NT2/D1 (cell line): Measurements from ENCODE around the gene TMEM126B.

ENCODE experiments used
- DNase-seq: peaks from one replicate; pipeline ENCODE4 v3.0.0-alpha.2; 2011; ENCODE audit warnings: low read depth, low spot score
- H3K27me3 ChIP-seq: 2 replicates; pipeline ENCODE4 v1.6.0; 2011; ENCODE audit warnings: mild to moderate bottlenecking; ENCODE audit not compliant: insufficient read length, insufficient read depth
- H3K36me3 ChIP-seq: 2 replicates; pipeline ENCODE4 v1.6.1; 2011; ENCODE audit warnings: mild to moderate bottlenecking, low read length, mixed read lengths; ENCODE audit not compliant: insufficient read depth, insufficient read length
- H3K4me1 ChIP-seq: 2 replicates; pipeline ENCODE4 v1.5.1; 2011; ENCODE audit not compliant: insufficient read depth, insufficient read length
- H3K4me3 ChIP-seq: 2 replicates; pipeline ENCODE4 v1.5.1; 2011; ENCODE audit warnings: low read depth; ENCODE audit not compliant: insufficient read length
- H3K9ac ChIP-seq: 2 replicates; pipeline ENCODE4 v1.6.0; 2011; ENCODE audit warnings: low read depth; ENCODE audit not compliant: insufficient read length
- H3K9me3 ChIP-seq: 2 replicates; pipeline ENCODE4 v1.5.1; 2011; ENCODE audit warnings: mild to moderate bottlenecking, low read length; ENCODE audit not compliant: insufficient read depth
- SUZ12 ChIP-seq: IDR thresholded peaks from 2 replicates; pipeline ENCODE4 v1.6.1; 2011; ENCODE audit not compliant: insufficient read length, insufficient read depth; ENCODE audit errors: extremely low read depth
- YY1 ChIP-seq: IDR thresholded peaks from 2 replicates; pipeline ENCODE4 v1.6.1; 2011; ENCODE audit not compliant: insufficient read length, insufficient read depth
- ZNF274 ChIP-seq: IDR thresholded peaks from 2 replicates; pipeline ENCODE4 v1.6.1; 2011; ENCODE audit warnings: mild to moderate bottlenecking, low read depth, low read length

TMEM126B gene

GRCh38 chr11:85627998-85628770 lies at the start of gene TMEM126B:
TMEM126B (plus strand) TSS chr11:85628593; CDS start chr11:85628608, 15 bp downstream.
- peaks cover 25% of the 10 kb centered on the region for H3K36me3 ChIP-seq
- H3K9me3 ChIP-seq: no peaks in the 10 kb centered on the region
- peak within 1 kb of the TSS; percentile 87 for H3K4me3 ChIP-seq
- TF ChIP-seq SUZ12 (no peak), YY1 (peak; percentile 68), ZNF274 (no peak)
- no peaks in the 10 kb centered on the region for H3K4me1 ChIP-seq
- no peaks in the 10 kb centered on the region for H3K27me3 ChIP-seq
- peak within 1 kb of the TSS; percentile 91 for H3K9ac ChIP-seq
- peak; percentile 96 for DNase-seq

- Histone ChIP-seq H3K4me3 (no peak overlapping the region), H3K9me3 (no peaks in the 10 kb centered on the region), H3K36me3 (no peaks in the 10 kb centered on the region), H3K9ac (no peak overlapping the region), H3K4me1 (no peaks in the 10 kb centered on the region), H3K27me3 (no peaks in the 10 kb centered on the region)
- no peak for TF ChIP-seq SUZ12
- no peak for TF ChIP-seq ZNF274
- TF ChIP-seq YY1: no peak
- DNase-seq: no peak
Measured at GRCh38 chr11:85582111-85582510, 46.3 kb upstream of the TMEM126B start.

GRCh38 chr11:85589373-85589772 lies 39.0 kb upstream of the TMEM126B start:
- Histone ChIP-seq H3K9ac (no peak overlapping the region), H3K9me3 (peaks cover 4% of the 10 kb centered on the region; the same call in 1 of the 2 replicates), H3K4me3 (no peak overlapping the region), H3K27me3 (no peaks in the 10 kb centered on the region), H3K36me3 (no peaks in the 10 kb centered on the region), H3K4me1 (no peaks in the 10 kb centered on the region)
- peak; percentile 39 for DNase-seq
- TF ChIP-seq YY1 (no peak), ZNF274 (no peak), SUZ12 (no peak)

GRCh38 chr11:85590848-85591483 lies 37.4 kb upstream of the TMEM126B start:
- Histone ChIP-seq H3K9ac (no peak overlapping the region), H3K4me3 (no peak overlapping the region), H3K9me3 (peaks cover 4% of the 10 kb centered on the region; the same call in 1 of the 2 replicates), H3K36me3 (no peaks in the 10 kb centered on the region), H3K4me1 (no peaks in the 10 kb centered on the region), H3K27me3 (no peaks in the 10 kb centered on the region)
- TF ChIP-seq SUZ12 (no peak), YY1 (no peak), ZNF274 (no peak)
- no peak for DNase-seq

- Histone ChIP-seq H3K9me3 (no peaks in the 10 kb centered on the region), H3K36me3 (no peaks in the 10 kb centered on the region), H3K4me3 (no peak overlapping the region), H3K4me1 (no peaks in the 10 kb centered on the region), H3K27me3 (no peaks in the 10 kb centered on the region), H3K9ac (no peak overlapping the region)
- no peak for DNase-seq
- TF ChIP-seq YY1 (no peak), ZNF274 (no peak), SUZ12 (no peak)
Measured at GRCh38 chr11:85595285-85595884, 33.0 kb upstream of the TMEM126B start.

- Histone ChIP-seq H3K36me3 (no peaks in the 10 kb centered on the region), H3K9ac (no peak overlapping the region), H3K9me3 (no peaks in the 10 kb centered on the region), H3K27me3 (no peaks in the 10 kb centered on the region), H3K4me3 (no peak overlapping the region), H3K4me1 (no peaks in the 10 kb centered on the region)
- DNase-seq: no peak
- no peak for TF ChIP-seq SUZ12
- TF ChIP-seq ZNF274: no peak
- no peak for TF ChIP-seq YY1
Measured at GRCh38 chr11:85596886-85597285, 31.5 kb upstream of the TMEM126B start.

- no peak for DNase-seq
- Histone ChIP-seq H3K27me3 (no peaks in the 10 kb centered on the region), H3K9ac (no peak overlapping the region), H3K36me3 (no peaks in the 10 kb centered on the region), H3K4me3 (no peak overlapping the region), H3K4me1 (no peaks in the 10 kb centered on the region), H3K9me3 (no peaks in the 10 kb centered on the region)
- no peak for TF ChIP-seq ZNF274
- no peak for TF ChIP-seq YY1
- TF ChIP-seq SUZ12: no peak
Measured at GRCh38 chr11:85599083-85599482, 29.3 kb upstream of the TMEM126B start.
